Measurements from ENCODE around the gene TFF1. TPM values are rescaled to one million over a fixed set of nuclear protein-coding genes. Genes with fewer than 3 reads are reported as not detected.
A peak's percentile ranks its signal among the peaks of the same experiment; 100 is the strongest.

The TFF1 gene
- total RNA-seq, 2 experiments from 2014 or later, result not detected

GRCh38 chr21:42321231-42321630, 45.1 kb downstream of the TFF1 start:
- intact Hi-C loops (cut with micrococcal nuclease; ENCODE audit: unreplicated experiment), result no loop called here
- CTCF ChIA-PET (ENCODE audit: unreplicated experiment), result no interaction called here
- Histone ChIP-seq H3K27ac (ENCODE audit: low read depth, low read length, poor library complexity, severe bottlenecking) (no peak overlapping the region), H4K20me1 (ENCODE audit: insufficient read depth, low read length) (no peaks in the 10 kb centered on the region), H3K9me3 (ENCODE audit: low read length) (no peaks in the 10 kb centered on the region), H3K4me1 (ENCODE audit: insufficient read depth, low read length, poor library complexity, severe bottlenecking) (peaks cover 10% of the 10 kb centered on the region), H3K4me2 (ENCODE audit: low read length) (no peak overlapping the region), H3K9me2 (ENCODE audit: insufficient read depth, low read length) (no peaks in the 10 kb centered on the region), H3K79me2 (ENCODE audit: insufficient read depth, low read depth, low read length) (no peaks in the 10 kb centered on the region), H2AFZ (ENCODE audit: low read length) (no peak overlapping the region), H3K4me3 (ENCODE audit: low read depth, low read length, poor library complexity, severe bottlenecking) (no peak overlapping the region), H3K36me3 (ENCODE audit: insufficient read depth, low read length) (no peaks in the 10 kb centered on the region)
- no TSS peak for BruUV-seq (replicated peaks)
- TF ChIP-seq, protein P1, sequence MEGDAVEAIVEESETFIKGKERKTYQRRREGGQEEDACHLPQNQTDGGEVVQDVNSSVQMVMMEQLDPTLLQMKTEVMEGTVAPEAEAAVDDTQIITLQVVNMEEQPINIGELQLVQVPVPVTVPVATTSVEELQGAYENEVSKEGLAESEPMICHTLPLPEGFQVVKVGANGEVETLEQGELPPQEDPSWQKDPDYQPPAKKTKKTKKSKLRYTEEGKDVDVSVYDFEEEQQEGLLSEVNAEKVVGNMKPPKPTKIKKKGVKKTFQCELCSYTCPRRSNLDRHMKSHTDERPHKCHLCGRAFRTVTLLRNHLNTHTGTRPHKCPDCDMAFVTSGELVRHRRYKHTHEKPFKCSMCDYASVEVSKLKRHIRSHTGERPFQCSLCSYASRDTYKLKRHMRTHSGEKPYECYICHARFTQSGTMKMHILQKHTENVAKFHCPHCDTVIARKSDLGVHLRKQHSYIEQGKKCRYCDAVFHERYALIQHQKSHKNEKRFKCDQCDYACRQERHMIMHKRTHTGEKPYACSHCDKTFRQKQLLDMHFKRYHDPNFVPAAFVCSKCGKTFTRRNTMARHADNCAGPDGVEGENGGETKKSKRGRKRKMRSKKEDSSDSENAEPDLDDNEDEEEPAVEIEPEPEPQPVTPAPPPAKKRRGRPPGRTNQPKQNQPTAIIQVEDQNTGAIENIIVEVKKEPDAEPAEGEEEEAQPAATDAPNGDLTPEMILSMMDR (conservative IDR thresholded peaks at IDR 0.05; ENCODE audit: low read length), result no peak
- TF ChIP-seq EZH2phosphoT487 (IDR thresholded peaks at IDR 0.05; ENCODE audit: borderline replicate concordance, low read depth, low read length), result no peak
- POLR2A ChIA-PET, result no interaction called here
- DNase-seq (ENCODE audit: low spot score), result no peak

- no peak overlapping the region for H3K4me3 ChIP-seq (ENCODE audit: low read depth, low read length, poor library complexity, severe bottlenecking)
- H3K36me3 ChIP-seq (ENCODE audit: insufficient read depth, low read length), result no peaks in the 10 kb centered on the region
- H3K79me2 ChIP-seq (ENCODE audit: insufficient read depth, low read depth, low read length), result no peaks in the 10 kb centered on the region
- no peak overlapping the region for H3K27ac ChIP-seq (ENCODE audit: low read depth, low read length, poor library complexity, severe bottlenecking)
- TF ChIP-seq, protein P1 (conservative IDR thresholded peaks at IDR 0.05; ENCODE audit: low read length), result no peak
- no peak for TF ChIP-seq EZH2phosphoT487 (IDR thresholded peaks at IDR 0.05; ENCODE audit: borderline replicate concordance, low read depth, low read length)
- no TSS peak for BruUV-seq (replicated peaks)
- no peaks in the 10 kb centered on the region for H4K20me1 ChIP-seq (ENCODE audit: insufficient read depth, low read length)
- ChIA-PET POLR2A (no interaction called here), CTCF (ENCODE audit: unreplicated experiment) (no interaction called here)
- H3K4me1 ChIP-seq (ENCODE audit: insufficient read depth, low read length, poor library complexity, severe bottlenecking), result peaks cover 10% of the 10 kb centered on the region
- no peak overlapping the region for H3K4me2 ChIP-seq (ENCODE audit: low read length)
- H3K9me2 ChIP-seq (ENCODE audit: insufficient read depth, low read length), result no peaks in the 10 kb centered on the region
- no peak overlapping the region for H2AFZ ChIP-seq (ENCODE audit: low read length)
- no peak for DNase-seq (ENCODE audit: low spot score)
- intact Hi-C loops (cut with micrococcal nuclease; ENCODE audit: unreplicated experiment), result no loop called here
- H3K9me3 ChIP-seq (ENCODE audit: low read length), result no peaks in the 10 kb centered on the region
Observed at GRCh38 chr21:42320791-42321190, 45.5 kb downstream of the TFF1 start.

DNA sequence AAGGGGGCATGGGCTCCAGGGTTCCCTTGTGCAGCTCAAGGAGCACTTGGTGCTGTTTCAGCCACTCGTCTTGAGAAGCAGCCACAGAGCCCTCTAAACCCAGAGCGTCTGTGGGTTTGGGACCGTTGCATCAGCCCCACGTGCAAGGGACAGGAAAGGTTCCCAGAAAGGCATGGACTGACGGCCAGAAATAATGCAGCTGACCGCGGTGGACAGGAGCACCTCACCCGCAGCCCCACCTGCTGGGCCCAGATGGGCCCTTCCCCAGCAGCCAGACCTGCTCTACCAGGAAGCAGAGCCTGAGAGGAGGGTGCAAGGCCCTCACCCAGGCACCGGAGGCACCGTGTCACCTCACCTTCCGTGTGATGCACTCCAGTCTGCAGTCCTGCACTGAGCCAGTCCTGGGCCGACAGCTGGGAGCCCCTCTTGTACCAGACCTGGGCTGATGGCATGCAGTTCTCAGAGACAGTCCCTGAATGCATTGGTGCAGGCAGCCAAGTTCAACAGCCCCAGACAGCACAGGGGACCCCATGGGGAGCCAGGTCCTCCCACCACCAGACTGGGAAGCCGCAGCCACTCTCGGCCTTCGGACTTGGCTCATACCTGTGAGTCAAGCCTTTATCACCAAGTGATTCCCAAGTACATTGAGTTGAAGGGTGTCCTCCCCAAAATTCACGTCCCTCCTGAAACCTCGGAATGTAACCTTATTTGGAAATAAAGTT, 46.3 kb downstream of the TFF1 start:
- Histone ChIP-seq H3K4me2 (ENCODE audit: low read length) (no peak overlapping the region), H4K20me1 (ENCODE audit: insufficient read depth, low read length) (no peaks in the 10 kb centered on the region), H2AFZ (ENCODE audit: low read length) (peak overlapping the region; percentile 54; the same call in 1 of the 2 replicates), H3K27ac (ENCODE audit: low read depth, low read length, poor library complexity, severe bottlenecking) (no peak overlapping the region), H3K9me2 (ENCODE audit: insufficient read depth, low read length) (no peaks in the 10 kb centered on the region), H3K4me3 (ENCODE audit: low read depth, low read length, poor library complexity, severe bottlenecking) (no peak overlapping the region), H3K79me2 (ENCODE audit: insufficient read depth, low read depth, low read length) (no peaks in the 10 kb centered on the region), H3K9me3 (ENCODE audit: low read length) (no peaks in the 10 kb centered on the region), H3K4me1 (ENCODE audit: insufficient read depth, low read length, poor library complexity, severe bottlenecking) (peaks cover 10% of the 10 kb centered on the region), H3K36me3 (ENCODE audit: insufficient read depth, low read length) (no peaks in the 10 kb centered on the region)
- DNase-seq (ENCODE audit: low spot score), result peak; percentile 27
- CTCF ChIA-PET (ENCODE audit: unreplicated experiment), result interaction anchor here (0.6 kb wide), 1 partner anchor 213 kb away, joined by 4 read pairs; no protein-coding TSS in a partner anchor
- no peak for TF ChIP-seq EZH2phosphoT487 (IDR thresholded peaks at IDR 0.05; ENCODE audit: borderline replicate concordance, low read depth, low read length)
- TF ChIP-seq, protein P1 (conservative IDR thresholded peaks at IDR 0.05; ENCODE audit: low read length), result 0 out of 2 replicates have a peak, but pooled peaks have one; percentile 16
- POLR2A ChIA-PET, result no interaction called here
- intact Hi-C loops (cut with micrococcal nuclease; ENCODE audit: unreplicated experiment), result no loop called here
- BruUV-seq (replicated peaks), result no TSS peak
